ENCODE measurements around the gene CYP4F11.

DNA sequence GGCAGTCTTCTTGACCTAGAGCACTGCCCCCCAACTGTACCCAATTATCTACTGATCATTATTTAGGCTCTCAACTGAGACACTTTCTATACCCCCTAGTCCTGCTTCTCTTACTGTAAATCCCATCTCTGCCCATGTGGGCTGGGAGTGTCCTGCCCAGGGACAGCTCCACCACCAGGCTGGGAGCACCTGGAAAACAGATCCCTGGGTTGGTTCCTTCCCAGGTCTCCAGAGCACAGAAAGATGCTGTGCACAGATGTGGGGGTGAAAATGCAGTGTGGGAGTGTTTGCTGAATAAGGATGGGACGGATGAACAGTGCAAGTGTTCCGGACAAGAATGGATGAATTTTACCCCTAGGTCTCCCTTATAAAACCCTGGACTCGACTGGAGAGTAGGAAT is 49.2 kb downstream of the CYP4F11 start:
- TF ChIP-seq EZH2 (optimal IDR thresholded peaks at IDR 0.05; ENCODE audit: low read depth, low read length) (no peak), EZH2phosphoT487 (IDR thresholded peaks at IDR 0.05; ENCODE audit: low read length) (no peak)
- TF ChIP-seq, protein P1, sequence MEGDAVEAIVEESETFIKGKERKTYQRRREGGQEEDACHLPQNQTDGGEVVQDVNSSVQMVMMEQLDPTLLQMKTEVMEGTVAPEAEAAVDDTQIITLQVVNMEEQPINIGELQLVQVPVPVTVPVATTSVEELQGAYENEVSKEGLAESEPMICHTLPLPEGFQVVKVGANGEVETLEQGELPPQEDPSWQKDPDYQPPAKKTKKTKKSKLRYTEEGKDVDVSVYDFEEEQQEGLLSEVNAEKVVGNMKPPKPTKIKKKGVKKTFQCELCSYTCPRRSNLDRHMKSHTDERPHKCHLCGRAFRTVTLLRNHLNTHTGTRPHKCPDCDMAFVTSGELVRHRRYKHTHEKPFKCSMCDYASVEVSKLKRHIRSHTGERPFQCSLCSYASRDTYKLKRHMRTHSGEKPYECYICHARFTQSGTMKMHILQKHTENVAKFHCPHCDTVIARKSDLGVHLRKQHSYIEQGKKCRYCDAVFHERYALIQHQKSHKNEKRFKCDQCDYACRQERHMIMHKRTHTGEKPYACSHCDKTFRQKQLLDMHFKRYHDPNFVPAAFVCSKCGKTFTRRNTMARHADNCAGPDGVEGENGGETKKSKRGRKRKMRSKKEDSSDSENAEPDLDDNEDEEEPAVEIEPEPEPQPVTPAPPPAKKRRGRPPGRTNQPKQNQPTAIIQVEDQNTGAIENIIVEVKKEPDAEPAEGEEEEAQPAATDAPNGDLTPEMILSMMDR (IDR thresholded peaks at IDR 0.05; ENCODE audit: low read length) = no peak
